GM19463 (cell line): ENCODE data around the gene SERPINB6.
"Not testable (repeated sequence)": the region's sequence is repeated elsewhere in the genome, so short reads cannot be mapped to it uniquely, and the experiment has no call there.

Experiments
- ATAC-seq: cut with Tn5 transposase; IDR thresholded peaks from one replicate; pipeline ENCODE4 v1.9.1; 2021; ENCODE audit warnings: mild to moderate bottlenecking, moderate library complexity; ENCODE audit not compliant: unreplicated experiment

SERPINB6 gene

DNA sequence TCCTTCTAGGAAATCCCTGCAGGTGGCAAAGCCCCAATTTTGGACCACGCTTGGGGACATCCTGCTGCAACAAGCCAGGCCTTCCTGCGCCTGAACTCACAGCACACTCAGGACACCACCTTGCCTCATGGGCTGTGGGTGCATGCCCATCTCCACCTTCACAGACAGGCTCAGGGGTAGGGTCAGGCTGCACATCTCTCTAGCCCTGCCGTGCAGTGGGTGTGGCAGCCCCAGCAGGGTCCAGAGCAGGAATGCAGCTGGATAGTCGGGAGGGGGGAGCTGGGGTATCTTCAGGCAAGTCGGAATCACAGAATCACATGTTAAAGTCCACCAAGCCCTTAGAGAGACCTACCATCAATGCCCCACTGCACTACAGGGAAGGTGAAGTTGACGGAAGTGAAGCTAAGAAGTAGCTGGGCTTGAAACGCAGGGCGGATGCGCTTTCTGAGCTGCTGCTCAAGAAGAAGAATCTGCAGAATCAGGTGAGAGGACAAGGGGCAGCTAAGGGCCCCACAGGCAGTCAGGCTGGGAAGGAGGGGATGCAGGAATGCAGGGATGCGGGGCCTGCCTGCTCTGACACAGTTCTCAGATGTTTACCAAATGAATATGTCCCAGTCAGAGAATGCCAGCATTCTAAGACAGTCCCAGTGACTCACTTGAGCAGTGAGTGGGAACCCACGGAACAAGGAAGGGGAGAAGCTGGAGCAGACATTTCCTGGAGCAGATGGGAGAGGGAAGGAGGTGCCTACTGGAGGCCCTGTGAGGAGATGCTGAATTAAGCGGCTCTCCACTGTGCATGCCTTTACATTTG lies 11.3 kb downstream of the SERPINB6 start:
- no peak for ATAC-seq

DNA sequence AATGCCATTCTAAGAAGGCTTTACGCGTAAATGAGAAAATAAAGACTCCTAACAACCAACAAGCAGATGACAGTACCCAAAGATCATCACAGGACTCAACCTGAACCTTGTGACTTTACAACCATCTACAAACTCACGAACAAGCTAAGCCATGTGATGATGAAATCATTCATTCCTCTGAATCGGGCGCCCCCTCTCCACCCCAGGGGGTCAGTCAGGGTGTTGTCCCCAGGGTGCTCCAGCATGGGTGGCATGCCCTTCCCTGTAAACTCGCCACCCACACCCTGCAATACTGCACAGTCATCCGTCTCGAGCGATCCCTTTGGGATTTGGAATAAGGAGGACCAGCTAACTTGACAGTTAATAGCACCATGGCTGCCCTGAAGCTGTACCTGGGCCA lies 12.6 kb downstream of the SERPINB6 start:
- no peak for ATAC-seq

DNA sequence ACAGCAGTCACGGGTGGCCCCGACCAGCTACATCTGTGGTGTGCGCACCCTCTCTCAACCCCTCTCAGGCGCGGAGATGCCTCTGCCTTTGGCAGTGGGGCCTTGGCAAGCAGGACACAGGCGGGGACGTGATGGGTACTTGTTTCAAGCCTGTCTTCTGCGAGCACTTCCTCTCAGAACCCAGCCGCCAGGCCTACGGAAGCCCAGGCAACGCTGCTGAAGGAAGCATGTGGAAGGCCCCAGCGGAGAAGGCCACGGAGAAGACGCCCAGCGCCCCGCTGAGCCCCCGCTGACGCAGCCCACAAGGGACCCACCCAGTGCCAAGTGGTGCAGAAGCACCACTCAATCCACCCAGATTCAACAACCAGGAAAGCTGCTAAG lies 13.0 kb downstream of the SERPINB6 start:
- ATAC-seq: no peak

DNA sequence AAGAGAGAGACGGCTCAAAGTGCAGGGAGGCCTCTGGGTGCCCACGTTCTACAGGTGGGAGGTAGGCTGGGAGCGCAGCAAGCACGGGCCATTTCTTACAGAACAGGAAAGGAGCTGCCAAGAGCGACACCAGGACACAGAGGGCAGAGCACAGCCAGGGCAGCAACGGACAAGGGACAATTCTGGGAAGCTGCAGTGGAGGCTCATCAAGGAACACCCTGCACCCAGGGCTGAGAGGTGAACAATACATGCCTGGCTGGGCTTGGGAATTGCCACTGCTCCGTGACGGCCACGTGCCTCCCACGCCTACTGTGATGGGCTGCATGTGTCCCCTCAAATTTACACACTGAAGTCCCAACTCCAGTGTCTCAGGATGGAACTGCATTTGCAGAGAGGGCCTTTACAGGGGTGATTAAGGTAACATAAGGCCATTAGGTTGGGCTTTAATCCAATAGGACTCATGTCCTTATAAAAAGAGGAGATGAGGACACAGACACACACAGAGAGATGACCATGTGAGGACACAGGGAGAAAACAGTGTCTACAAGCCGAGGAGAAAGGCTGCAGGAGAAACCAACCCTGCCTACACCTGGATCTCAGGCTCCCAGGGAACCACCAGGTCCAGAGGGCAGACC lies 13.6 kb downstream of the SERPINB6 start:
- ATAC-seq: no peak

DNA sequence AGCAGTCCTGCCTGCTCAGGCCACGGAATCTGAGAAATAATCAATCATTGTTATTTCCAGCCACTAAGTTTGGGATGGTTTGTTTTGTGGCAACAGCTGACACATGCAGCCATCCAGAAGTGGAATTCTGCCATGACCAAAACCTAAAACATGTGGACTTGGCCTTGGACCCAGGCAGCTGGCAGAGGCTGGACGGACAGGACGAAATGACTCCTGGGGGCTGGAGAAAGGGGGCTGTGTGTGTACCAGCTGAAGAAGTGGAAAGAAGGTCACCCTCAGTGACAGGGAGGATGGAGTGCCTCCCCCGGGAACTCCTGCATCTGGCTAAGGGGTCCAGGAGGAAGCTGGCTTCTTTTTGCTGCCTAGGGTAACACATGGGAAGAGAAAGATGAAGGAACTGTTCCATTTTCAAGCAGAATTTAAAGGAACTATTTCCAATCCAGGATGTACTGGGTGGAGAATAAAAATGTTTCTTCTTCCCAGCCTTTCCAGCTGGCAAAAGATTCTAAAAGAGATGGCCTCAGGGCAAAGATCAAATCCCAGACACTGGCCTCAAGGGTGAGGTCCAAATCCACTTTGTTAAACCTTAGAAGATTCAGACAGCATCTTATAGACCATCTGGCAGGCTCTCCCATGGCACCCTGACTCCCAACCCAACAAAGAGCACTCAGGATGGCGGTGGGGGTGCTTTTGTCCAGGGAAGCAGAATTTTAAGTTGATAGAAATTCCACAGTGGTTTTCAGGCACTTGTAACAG lies 14.3 kb downstream of the SERPINB6 start:
- no peak for ATAC-seq

DNA sequence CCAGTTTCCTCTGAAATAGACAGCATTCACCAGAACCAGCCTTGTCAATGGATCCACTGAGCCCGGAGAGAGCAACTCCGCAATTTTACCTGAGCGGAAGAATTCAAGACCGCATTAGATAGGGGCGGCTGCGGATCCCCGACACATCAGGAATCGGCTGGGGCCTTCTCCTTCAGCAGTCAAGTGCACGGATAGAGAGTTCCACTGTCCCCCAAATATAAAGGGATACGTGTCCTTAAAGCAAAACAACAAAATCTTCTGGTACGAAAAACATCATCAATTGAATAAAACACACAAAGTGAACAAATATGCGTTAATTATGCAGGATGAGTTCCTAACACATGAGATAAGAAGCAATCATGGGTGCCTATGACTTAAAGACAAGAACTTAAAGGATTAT lies 18.3 kb downstream of the SERPINB6 start:
- ATAC-seq: no peak

DNA sequence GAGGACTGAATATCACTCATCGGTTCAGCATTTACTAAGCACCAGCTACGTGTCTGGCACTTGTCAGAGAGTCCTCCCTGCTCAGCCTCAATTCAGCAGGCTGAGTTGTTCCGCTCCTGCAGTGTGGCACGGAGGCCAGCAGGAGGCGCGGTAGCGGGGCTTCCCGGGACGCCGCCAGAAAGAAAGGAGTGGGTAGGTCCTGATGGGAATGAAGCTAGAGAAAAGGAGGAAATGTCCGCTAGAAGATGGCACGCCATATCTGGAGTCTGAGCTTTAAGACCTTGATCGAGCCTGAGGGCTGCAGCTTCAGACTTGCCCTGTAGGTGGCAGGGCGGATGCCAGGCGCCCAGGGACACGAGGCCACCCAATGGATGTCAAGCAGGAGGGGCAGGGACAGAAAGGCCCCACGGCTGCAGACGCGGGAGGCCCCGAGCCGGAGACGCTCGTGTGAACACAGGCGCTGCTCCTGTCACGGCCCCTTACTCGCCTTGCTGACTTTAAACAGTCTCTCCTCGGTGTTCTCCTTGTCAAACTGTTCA lies 18.7 kb downstream of the SERPINB6 start:
- no peak for ATAC-seq

DNA sequence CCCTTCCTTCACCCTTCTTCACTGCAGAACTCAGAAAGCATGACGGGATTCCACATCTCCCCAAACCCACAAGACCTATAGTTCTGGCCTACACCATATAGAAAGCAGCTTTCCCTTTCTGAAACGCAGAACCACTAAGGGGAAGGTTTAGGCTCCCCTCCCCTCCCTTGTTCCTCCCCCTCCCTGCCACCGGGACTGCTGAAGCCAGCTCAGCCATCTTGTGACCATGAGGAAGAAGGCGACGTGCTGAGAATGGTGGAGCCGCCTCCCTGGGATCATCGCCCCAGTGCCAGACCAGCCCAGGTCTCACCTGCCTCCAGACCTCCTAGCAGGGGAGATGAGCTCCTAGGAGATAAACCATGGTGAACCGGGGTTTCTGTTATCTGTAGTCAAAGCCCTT lies 19.6 kb downstream of the SERPINB6 start:
- no peak for ATAC-seq

DNA sequence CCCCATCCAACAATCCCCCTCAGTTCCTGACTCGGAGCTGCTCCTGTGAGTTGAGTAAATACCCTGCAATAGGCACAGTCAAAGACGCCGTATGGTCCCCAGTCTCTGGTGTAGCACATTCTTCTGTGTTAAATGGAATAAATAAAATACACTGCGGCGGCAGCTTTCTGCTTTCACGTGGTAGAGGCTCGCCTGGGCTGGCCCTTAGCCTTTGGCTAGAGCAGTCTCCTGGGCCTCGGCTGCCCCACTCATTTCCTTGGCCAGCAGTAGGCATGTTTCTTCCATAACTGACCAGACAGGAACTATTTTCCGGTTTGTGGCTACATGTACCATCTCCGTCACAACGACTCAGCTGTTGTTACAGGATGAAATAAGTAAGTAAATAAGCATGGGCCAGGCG lies 20.7 kb downstream of the SERPINB6 start:
- no peak for ATAC-seq

DNA sequence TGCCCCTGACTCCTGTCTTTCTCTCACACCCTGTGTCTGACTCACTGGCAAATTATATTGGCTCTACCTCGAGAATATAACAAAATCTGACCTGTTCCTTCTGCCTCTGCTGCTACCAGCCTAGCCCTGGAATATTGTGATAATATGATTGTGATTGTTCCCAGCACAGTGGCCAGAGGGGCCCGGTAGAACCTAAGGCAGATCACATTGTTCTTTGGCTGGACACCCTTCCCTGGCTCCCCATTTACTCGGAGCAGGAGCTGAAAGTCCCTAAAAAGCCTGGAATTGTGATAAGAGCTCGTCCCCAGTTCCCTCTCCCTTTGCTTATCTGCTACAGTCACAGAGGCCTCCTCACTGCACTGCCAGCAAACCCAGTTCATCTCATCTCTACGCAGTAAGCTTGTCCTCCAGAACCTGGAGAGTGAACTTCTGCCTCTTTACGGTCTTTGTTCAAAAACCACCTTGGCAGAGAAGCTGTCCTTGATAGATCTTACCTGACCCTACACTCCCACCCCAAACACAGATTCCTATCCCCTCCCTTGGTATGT lies 21.8 kb downstream of the SERPINB6 start:
- no peak for ATAC-seq

DNA sequence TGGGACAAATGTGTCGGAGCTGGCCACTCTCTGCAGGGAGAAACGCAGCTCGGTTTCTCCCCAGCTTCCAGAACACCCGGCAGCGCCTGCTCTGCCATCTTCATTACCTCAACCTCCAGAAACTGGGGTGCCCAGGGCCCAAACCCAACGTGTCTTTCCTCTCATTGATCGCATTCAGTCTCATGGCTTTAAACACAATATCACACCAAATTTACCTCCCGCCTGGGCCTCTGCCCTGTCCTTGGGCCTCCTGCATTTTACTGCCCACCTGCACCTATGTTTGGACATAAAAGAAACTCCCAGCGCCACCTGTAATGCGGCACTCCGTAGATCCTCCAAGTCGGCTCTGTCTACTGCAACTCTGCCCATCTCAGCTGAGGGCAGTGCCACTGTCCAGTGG lies 22.2 kb downstream of the SERPINB6 start:
- no peak for ATAC-seq

DNA sequence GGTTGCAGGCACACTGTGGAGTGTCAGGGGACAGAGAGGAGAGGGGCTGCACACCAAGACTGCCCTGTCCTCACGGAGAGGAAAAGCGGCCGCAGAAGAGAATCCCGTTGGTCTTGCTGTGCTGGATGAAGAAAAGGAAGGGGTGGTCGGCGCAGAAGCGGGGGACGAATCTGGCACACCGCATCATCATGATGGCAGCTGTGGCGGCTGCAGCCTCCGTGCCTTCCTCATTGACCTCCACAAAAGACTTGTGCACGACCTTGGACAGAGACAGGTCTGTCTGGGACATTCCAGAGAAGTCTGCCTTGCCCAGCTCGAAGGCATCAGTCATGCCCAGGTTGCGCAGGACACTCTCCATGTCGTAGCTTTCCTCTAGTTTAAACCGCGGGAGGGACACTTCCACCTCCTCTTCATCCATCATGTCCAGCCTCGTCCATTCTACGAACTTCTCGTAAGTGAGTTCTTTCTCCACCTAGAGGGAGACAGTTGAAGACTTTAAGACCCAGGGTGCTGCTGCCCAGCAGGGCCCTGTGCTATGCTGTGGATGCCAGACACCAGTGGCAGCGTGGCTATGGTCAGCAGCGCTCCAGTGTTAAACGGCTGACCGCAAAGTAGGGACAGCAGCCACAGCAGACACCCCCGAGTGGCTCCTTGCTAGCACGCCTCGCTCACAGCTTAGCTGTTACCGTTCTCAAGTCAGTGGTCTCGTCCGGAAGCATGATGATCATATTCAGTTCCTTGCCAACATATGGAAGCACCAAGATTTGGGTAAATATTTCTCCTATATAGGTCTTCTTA lies 22.9 kb downstream of the SERPINB6 start:
- ATAC-seq: no peak

DNA sequence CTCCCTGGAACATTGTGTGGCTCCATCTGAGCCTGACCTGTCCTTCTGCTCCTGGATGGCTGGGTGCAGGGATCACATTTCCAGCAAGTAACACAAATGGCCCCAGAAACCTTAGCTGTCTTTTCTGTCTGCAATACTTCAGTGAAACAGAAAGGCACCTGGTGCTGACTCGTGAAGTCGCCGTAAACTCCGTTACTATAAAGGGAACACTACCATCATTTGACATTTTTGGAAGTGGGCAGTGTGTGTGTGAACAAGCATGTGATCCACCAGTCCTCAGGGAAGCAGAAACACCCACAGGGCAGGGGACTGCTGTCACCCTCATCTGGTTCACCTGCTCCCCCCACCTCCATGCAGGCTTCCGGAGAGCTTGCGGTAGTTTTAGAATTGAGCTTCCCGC lies 23.9 kb downstream of the SERPINB6 start:
- no peak for ATAC-seq

DNA sequence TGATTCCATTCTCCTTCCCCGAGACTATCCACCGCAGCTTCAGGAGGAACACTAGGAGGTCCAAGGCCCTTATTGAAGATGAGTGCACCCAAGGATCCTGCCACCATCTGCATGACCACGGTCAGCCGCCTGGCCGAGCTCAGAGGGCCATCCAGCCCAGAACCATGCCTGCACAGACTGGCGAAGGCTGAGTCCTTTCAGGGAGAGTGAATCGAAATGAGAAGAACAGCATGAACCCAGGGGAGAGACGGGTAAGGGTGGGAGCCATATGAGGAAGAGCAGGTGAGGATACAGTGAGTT lies 26.3 kb downstream of the SERPINB6 start:
- no peak for ATAC-seq

DNA sequence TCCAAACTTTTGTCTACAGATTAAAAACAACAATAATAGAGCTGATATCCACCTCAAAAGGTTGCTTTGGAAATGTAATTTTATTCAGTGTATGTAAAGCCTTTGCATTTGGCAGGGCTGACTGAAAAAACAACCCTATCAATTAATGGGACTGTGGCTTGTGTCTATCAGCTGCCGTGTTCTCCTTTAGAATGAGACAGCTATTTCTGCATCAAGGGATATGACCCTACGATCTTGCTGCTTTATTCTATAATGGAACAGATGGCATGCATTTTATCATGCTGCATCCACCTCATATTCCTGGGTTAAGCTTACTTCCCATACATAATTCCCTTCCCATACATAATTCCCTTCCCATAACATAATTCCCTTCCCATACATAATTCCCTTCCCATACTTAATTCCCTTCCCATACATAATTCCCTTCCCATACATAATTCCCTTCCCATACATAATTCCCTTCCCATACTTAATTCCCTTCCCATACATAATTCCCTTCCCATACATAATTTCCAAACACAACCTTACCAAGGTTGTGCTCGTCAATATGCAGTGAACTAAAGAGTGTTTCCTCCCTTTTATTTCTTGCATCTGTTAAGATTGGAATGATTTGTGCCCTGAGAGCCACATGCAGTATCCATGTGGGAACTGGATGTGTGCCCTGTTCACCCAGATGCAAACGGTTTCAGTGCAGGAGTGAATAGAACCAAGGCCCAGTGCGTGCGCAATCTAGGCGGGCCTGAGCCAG lies 26.8 kb downstream of the SERPINB6 start:
- no peak for ATAC-seq

DNA sequence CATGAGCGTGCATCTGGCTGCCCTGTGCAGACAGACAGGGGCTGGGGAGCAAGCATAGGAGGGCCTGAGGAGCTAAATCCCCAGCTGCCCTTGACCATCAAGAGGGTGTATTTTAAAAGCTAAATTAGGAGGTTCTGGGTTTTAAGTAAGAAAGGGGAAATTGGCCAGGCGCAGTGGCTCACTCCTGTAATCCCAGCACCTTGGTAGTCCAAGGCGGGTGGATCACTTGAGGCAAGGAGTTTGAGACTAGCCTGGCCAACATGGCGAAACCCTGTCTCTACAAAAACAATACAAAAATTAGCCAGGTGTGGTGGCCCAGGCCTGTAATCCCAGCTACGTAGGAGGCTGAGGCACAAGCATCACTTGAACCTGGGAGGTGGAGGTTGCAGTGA lies 27.8 kb downstream of the SERPINB6 start:
- no peak for ATAC-seq

DNA sequence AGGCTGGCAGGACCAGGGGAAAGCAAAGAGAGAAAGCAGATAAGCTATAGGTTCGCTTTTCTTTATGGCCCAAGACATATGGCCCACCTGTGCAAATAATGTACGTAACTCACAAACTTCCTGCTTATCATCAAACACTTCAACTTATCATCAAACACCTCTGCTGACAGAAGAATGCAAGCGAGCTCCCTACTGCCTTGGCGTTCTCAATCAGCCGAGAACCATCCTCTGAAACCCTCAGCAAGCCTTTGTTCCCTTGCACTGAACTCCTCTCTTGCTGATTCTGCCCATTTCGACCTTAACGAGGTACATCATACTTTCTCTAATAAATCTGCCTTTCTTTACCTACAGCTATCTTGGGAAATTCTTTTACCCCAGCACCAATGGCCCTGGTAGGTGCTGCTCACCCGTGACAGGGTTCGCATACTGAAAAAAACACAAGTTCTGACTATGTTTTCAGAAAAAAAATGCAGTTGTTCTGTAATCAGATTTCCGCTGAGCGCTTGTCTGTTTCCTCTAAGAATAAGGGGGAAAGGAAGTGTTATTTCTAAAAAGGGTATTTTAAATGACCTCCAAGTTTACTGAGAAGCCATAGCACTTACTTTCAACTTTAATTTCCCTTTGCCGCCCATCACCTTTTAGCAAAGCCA lies 28.3 kb downstream of the SERPINB6 start:
- ATAC-seq: no peak

DNA sequence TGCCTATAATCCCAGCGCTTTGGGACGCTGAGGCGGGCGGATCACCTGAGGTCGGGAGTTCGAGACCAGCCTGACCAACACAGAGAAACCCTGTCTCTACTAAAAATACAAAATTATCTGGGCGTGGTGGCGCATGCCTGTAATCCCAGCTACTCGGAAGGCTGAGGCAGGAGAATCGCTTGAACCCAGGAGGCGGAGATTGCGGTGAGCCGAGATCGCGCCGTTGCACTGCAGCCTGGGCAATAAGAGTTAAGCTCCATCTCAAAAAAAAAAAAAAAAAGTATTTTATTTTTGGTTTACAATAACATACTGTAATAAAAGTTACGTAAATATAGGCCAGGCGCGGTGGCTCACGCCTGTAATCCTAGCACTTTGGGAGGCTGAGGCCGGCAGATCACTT lies 29.3 kb downstream of the SERPINB6 start:
- not testable (repeated sequence) for ATAC-seq

DNA sequence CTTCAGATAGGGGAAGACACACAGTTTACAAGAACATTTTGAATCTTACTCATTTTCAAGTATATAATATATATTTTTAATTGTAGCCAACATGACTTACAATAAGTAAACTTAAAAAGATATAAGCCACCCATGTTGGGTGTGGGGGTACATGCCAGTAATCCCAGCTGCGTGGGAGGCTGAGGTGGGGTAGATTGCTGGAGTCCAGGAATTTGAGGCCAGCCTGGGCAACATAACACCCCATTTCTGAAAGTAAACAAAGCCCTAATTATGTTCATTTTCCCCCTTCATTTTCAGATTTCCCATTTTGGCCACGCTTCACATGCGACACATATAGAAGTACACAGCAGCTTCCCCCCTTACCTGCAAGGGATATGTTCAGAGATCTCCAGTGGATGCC lies 30.5 kb downstream of the SERPINB6 start:
- no peak for ATAC-seq
